Activated CD4-positive, alpha-beta T cell treated with anti-CD3 and anti-CD28 coated beads for 48 hours (primary cell): Measurements from ENCODE around the gene PTCH1.

Experiments
- DNase-seq: peaks from one replicate; pipeline ENCODE4 v3.0.0-alpha.2; 2020

PTCH1 gene

DNA sequence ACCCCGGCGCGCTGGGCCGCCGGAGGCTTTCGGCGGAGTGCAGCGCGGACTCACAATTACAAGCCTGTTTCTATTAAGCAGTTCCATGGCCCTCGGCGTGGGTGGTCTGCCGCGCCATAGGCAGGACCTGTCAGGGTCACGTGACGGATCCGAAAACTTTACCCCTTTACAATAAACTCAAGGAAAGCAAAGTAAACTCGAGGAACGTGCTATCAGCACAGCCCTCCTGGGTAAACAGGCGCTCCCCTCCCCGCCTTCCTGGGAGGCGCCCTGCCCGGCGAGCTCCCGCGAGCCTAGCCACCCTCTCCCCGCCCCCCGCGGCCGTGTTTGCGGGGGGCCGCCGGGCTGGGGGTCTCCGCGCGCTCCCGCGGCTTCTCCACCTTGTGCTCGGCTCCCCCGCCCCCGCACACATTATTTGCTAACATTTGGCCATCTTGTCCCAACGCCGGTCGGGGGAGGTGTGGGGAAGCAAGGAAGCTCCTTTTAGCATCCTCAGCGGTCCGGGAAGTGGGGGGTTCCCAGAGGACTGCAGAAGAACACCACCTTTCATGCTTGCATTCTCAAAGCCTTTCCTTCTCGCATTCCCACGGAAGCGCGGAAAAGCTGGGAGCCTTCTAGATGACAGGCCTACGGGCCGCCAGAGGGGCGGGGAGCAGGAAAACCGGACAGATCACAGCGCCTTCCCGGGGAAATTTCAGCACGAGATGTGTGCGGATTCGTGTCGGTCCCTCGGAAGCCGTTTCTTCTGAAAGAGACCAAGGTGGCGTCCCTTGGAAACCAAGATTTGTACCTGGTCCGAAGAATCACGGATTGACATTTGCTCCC is at the start of gene PTCH1:
TSS of gene PTCH1 (minus strand) at position 238 of the 825 bp plus-strand sequence.
- peak; percentile 60 for DNase-seq

DNA sequence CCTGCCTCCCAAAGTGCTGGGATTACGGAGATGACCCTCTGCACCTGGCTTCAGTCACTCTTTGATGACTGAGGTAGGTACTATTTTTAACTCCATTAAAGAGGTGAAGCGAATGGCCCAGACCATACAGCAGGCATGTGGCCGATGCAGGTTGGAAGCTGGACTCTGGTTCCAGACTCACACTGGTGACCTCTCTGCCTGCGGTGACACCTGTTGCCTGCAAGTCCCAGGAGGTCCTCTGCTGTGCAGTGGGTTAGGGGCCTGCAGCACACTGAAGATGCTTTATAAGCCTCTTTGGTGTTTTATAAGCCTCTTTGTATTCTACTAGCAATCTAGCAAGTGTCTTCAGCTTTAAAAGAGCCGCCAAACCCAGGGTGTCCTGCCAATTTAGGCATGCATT is 49.2 kb upstream of the PTCH1 start:
- DNase-seq, result no peak

DNA sequence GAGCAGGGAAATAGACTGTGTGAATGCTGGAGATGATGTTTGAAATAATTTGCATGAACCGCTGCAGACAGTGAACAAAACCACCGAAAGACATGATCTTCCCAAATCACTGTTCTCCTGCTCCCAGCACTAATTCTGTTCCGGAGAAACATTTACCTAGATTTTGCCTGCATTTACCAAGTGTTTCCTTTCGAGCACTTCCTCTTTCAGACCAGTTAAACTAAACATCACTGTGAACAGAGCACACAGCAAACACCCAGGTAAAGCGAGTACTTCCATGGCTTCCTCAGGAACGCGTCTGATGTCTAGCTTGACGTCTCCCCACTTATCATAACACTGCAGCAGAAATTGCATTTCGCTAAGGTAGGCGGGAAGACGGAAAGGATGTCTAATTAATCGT is 45.1 kb upstream of the PTCH1 start:
- DNase-seq, result no peak

DNA sequence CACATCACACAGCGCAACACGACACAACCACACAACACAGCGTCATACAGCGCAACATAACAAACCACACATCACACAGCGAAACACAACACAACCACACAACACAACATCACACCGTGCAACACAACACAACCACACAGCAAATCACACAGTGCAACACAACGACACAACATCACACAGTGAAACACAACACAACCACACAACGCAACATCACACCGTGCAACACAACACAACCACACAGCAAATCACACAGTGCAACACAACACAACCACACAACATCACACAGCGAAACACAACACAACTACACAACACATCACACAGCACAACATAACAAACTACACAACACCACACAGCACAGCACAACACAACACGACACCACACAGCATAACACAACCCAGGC is 40.4 kb upstream of the PTCH1 start:
- no peak for DNase-seq

DNA sequence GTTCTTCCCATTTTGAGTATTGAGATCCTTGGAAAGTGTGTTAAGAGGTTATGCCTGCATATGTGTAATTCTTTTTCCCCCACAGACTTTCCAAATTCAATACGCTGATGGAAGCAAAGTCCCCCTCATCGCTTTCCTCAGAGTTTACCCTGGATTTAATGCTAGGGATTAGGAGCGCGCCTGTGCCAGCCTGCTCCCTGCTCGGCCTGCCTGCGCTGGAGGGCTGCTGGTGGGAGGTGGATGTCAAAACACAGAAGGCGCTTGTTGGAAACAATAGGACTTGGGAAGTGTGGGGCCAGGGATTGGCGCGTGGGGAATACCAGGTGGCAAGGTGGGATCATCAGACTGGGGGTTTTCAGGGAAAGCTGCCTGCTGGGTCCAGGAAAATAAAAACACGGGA is 39.8 kb upstream of the PTCH1 start:
- no peak for DNase-seq

DNA sequence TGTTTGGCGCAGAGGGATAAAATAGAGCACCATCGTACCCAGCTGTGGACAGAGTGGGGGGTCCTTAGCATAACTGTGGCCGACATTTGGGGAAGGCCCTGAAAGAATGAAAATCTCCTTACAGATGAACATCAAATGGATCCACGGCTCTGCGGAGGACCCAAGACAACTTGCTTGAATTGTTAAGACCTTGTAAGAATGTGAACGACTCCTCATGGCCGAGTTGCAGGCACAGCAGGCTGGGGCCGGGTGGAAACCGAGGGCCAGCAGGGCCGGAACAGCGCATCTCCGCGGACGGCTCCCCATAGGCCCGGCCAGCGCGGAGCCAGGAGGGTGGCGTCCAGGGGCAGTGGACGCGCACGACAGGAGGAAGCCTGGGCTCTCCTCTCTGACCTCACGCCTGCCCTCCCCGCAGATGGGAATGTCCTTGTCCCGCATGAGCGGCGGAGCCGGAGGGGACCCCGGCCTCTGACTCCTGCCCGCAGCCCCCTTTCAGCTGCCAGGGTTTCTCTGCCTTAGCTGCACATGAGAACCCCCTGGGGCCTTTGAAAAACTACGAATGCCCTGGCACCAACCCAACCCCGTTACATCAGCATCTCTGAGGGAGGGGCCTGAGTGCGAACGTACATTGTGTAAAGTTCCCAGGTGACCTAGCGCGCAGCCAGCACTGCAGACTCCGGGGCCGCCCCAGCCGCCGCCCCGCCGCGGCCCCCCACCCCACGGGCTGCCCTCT is 36.2 kb upstream of the PTCH1 start:
- peak; percentile 40 for DNase-seq

DNA sequence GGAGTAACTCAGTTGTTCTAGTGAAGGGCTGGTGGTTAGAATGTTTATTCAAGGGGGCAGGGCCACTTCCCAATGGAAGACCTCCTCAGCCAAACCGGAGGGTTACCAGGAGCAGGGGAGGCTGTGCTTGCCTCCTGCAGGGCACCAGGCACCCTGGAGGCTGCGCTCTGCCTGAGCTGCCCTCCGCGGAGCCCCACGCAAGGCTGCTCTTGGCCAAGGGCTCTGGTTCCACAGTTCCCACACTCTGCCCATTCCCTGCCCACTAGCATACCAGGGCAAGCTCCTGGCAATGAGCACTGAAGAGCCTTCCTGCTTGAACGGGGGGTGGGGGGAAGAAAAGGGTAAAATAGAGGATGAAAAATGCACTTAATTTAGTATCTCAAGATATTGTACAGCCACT is 35.5 kb upstream of the PTCH1 start:
- no peak for DNase-seq

DNA sequence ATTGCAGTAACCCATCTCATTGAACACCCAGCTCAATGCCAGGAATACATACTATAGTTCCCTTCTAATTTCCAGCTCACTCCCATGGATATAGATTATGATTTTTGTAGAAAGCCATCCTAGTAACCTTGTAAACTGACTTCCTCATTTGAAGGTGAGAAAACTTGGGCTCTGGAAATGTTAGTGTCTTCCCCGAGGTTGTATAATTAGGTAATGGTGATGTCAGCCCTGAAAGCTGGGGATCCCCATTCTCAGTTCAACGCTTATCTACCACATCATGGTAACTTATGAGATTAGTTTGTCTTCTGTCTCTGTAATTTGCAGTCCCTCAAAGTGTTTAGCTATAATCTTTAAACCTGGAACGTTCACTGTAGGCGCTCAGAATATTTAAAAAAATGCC is 34.6 kb upstream of the PTCH1 start:
- no peak for DNase-seq

DNA sequence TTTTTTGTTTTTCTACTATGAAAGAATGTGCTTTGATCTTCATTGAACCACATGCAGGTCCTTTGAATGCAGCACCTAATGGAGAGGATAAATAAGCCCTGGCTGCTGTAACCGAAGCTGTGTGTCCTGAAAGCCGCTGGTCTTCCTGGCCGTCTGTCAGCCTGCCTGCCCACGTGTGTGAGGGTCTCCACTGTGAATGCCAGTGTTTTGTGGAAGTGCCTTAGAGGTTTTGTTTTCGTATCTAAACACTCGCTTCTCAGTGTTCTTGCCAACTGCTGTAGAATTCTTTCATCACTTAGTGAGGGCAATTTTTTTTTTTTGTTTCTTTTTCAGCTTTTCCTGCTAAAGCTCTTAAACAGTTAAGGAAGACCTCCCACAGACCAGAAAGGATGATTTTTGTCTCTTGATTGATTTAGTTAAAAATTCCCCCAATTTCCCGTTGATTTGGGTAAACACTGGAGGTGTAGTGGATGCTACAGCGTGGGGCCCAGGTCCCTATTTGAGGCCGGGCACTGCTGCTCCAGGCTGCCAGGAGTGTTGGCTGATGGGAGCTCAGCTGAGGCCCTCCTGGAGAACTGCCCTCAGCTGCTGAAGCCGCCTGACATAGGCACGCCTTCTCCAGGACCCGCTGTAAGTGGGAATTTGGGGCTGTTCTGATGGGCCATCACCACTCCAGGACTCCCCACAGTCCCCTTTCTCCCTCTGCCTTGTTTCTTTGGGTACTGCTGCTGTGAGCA is 29.2 kb upstream of the PTCH1 start:
- DNase-seq, result no peak

DNA sequence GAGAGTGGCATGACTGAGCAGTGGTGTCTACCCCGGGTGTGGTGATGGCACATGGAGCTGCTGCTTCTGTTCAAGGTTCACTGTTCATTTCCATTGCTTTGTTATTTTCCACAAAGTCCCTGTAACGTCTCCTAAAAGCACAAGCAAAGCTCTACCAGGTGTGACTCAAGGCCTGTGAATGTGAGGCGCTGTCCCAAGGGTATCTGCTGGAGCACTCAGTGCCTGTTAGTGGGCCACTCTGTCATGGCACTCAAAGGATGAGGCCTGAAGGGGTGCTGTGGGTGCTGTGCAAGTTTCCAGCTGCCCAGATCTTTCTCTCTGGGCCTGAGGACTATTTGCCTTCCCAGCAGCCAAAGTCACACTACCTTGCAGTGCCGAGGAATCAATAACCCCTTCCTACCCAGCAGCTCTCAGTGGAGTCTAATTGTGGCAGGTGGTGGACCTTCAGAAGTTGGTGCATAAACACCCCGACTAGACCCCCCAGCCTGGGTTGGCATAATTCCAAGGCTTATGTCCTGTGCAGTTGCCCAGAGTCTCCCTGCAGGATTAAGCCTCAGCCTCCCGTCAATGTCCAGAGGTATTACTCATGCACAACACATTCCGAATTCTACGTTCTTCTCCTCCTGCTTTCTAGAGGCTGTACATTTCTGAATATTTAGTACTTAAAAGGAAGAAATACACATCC is 17.4 kb upstream of the PTCH1 start:
- no peak for DNase-seq

DNA sequence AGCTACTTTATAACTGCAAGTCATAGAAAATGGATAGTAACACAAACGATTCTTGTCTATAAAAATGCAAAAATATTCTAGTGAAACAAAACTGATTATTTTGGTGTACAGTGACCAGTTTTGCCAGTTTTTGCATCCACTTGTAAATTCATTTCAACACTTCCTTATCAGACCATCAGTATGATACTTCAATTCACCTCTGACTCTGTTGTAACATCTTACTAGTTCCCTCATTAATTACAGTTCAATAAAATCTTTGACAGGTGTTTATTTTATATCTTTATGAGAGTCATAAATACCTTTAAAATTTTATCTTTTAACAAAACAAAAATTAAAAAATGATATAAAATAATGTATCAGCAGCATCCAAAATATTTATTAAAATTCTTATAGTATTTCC is 13.1 kb upstream of the PTCH1 start:
- no peak for DNase-seq

DNA sequence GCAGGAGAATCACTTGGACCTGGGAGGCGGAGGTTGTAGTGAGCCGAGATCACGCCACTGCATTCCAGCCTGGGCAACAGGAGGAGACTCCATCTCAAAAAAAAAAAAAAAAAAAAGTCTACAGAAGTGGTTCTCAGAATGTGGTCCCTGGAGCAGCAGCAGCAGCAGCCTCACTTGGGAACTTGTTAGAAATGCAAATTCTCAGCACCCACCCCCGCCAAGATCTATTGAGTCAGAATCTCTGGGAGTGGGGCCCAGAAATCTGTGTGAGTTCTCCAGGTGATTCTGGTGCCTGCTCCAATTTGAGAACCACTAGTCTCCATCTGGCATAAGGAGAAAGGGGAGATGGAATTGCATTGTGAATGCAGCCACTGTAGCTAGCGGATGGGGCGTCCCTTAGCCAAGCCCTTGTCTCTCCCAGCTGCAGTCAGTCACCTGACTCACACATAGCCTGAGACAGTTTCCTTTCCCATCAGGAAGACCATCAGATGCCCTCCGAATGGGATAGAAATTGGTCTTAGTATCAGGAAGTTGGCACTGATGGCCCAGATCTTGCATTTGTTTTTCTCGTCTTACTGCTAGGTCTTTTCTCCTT is 12.2 kb upstream of the PTCH1 start:
- DNase-seq, result no peak

DNA sequence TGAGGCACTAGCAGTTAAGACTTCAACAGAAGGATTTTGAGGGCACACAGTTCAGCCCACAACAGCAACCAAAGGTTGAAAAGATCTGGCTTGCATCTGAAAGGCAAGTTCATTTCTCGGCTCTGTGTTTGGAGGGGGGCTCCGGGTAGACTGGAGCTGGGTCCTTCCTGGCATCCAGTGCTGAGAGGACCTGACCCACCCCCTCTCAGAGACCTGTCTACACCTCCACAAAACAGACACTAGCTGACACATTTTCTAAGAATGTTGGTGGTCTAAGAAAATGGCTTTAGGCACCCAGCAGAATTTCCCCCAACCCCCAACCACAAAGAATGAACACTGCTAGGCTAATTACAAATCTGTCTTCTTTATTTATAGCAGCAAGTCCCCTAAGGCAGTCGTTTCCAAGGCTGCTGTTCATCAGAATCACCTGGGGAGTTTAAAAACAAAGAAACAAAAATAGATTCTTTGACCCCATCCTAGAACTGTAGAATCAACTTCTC is 6.2 kb upstream of the PTCH1 start:
- DNase-seq, result no peak

DNA sequence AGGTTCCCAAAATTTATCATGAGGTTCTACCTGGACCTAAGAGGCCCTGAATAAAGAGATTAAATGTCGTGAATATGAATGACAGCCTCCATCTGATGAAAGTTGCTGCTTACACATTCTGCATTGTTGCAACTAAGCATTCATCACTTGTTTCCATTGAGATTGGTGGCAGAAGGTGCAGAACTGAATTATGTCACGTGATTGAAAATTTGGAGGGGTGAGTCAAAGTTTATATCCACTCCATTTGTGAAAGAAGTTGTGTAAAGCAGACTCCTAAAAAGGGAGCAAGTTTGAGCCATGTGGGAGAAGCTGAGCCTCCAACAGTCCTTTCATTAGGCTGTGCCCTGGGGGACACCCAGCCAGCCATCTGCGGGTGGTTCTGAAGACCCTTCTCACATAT is 4.9 kb upstream of the PTCH1 start:
- DNase-seq, result no peak

DNA sequence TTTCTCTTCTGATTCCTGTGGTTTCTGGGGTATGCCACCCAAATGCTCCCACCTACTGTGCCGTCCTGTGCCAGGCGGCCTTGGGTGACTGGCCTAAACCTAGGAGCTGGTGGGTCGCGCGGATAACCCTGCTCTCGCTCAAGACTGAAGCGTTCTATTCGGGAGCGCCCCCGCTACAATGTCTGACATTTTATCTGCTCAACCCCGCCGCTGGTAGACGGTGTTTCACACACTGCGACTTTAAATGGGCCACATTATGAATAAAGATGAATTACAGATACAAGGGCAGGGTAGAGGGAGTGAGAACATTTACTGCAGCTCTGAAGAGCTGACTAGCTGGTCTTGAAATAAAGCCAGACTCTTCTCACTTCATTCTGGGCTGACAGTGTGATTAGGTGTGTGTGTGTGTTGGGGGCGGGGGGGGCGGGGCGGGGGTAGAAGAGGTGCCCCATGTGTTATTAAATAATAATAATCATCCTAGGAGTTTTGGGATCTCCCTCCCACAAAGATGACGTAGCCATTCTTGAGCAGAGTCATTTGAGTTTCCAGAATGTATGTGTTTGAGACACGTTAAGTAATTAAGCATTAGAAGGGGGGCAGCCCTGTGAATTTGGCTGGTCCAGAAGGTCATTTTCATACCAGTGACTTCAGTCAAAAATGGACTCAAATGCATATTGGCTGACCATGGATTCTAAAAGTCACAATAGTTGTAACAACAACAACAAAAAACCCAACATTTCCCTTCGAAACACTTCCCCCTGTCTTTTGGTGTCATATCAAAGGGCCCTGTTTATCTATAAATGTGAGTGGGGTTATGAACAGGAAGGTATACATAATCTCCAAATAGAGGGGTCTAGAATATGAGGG is 1.0 kb upstream of the PTCH1 start:
- no peak for DNase-seq

DNA sequence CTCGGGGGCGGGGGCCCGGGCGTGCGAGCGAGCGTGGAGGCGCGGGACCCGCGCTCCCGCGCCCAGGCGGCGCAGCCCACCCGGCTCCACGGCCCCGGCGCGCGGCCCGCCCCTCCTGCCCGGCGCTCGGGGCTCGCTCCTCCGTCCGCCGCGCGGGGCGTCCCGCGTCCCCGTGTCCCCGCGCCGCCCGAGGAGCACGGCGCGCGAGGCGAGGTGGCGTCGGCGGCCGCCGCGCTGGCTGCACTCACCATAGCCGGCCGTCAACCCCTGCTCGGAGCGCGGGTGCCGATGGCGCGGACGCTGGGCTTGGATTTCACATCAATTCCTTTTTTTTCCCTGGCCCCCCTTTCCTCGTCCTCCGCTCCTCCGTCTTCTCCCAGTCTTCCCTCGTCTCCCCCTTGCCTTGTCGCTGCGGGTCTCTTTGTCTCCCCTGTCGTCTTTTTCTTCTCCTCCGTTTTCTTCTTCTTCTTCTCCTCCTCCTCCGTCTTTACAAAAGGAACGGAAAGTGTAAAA is 494 bp downstream of the PTCH1 start:
- peak; percentile 21 for DNase-seq

DNA sequence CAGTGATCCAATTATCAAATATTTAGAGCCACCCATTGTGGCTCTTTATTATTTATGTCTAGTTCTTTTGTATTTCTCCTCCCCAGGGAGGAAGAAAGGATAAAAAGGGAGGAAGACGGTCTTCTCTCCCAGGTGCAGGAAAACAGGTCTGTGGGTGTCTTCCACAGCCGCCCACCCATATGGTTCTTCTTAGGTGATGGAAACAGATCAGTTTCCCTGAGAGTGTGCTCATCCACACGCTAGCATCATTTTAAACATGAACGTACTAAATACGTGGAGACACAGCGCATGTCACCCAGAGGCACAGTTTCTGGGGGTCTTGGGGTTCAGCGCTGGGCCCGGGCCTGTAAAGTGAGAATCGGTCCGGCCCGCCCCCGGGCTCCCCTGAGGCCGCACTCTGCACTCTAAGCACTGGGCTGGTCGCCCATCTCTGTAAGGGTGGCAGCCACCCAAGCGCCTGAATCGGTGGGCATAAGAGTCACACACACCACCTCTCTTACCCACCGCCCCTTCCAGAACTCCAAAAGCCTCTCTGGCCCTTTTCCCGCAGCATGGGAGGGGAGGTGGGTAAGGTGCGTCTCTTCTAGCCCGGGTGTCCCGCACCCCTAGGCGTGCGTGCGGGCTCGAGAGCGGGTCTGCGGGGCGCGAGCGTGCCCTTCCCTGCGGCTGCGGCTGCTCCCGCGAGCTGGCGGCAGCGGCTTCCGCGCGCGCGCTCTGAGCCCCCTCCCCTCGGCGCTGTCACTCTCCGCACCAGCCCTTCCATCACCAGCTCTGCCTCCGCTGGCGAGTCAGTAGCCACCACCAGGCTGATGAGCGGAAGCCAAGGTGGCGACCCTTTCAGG is 1.3 kb downstream of the PTCH1 start:
- DNase-seq, result peak; percentile 49

DNA sequence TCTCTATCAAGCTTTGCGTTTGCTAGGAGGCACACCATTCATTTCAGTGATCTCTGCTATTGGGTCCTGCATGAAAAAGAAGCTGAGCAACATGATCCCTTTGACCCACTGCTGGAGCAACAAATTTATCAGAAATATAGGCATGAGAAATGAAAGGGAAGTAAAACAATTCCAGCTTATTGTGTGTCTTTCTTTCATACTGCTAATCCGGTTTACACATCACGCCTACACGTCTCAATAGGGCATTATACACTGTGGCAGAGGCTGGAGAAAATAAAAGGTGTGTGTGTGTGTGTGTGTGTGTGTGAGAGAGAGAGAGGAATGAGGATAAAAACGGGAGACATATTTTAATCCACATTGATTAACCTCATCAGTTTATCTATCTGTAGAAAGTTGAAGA is 2.4 kb downstream of the PTCH1 start:
- DNase-seq, result no peak

DNA sequence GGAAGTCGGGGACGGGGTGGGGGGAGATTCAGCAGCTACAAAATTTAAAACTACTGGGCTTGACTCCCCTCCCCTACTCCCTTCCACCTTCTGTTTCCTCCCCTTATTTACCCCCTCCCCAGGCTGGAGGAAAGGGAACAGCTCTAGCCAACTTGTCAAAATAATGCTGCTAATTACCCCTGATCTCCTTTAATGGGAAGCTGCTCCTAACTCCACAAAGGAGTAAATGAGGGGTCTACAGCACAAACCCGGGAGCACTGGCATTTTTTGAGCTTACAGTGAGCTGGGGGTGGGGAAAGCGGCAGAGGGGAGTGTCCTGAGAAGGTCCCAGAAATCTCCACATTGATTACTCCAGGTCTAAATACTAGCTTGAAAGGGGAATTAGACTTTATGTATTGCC is 3.1 kb downstream of the PTCH1 start:
- DNase-seq, result no peak

DNA sequence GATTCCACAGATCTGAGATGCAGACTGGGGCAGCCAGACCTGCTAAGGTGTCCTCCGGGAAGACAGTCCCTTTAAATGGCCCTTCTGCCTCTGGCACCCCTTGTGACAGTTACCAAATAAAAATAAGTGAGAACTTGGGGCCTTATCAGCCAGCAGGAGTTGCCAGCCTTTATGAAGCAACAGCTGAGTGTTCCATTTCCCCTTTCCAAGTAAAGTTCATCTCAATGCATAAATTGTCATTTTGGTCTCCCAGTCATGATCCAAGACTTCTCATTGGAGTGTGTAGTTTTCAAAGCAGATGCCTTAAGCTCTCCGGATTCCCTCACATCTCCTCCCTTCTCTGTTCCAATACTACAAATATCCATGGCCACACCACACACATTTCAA is 4.1 kb downstream of the PTCH1 start:
- DNase-seq, result no peak
